HG03378 (cell line): Measurements from ENCODE around the gene GRK6.

ENCODE experiments used
- ATAC-seq: cut with Tn5 transposase; IDR thresholded peaks from one replicate; pipeline ENCODE4 v1.9.1; 2021; ENCODE audit warnings: mild to moderate bottlenecking, moderate library complexity; ENCODE audit not compliant: unreplicated experiment

The GRK6 gene

GRCh38 chr5:177468685-177469628, 42.5 kb downstream of the GRK6 start:
- ATAC-seq: no peak

GRCh38 chr5:177469750-177470525, 43.5 kb downstream of the GRK6 start:
- ATAC-seq: no peak

DNA sequence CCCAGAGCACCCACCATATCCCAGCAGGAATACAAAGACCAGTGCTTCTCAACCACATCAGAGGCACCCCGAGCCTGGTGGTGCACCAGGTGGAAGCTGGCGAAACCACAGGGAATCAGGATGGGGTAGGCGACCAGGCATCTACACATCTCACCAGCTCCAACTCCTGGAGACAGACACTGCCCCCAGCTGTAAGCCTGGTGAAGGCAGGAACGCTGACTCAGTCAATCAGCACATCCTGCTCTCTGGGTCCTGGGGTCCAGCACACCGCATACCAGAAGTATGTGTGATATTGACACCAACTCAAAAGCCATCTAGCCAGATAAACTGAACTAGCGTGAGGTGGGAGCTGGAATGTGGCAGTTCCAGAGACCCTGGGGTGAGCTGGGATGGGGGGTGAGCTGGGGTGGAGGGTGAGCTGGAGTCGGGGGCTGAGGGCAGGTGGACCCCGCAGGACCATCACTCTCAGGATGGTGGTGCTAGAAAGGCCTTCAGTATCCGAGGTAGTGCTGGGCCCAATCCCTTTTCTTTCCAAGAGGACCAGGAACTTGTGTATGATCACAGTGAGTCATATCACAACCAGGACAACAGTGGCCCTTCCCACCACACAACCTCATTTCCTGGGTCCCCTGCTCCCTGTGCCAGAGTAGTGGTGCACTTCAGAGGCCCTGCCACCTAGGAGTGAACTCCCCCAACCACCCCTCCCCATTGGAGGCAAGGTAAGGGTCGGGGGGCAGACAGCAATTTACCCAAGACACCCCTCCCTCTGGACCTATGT, 44.5 kb downstream of the GRK6 start:
- no peak for ATAC-seq

DNA sequence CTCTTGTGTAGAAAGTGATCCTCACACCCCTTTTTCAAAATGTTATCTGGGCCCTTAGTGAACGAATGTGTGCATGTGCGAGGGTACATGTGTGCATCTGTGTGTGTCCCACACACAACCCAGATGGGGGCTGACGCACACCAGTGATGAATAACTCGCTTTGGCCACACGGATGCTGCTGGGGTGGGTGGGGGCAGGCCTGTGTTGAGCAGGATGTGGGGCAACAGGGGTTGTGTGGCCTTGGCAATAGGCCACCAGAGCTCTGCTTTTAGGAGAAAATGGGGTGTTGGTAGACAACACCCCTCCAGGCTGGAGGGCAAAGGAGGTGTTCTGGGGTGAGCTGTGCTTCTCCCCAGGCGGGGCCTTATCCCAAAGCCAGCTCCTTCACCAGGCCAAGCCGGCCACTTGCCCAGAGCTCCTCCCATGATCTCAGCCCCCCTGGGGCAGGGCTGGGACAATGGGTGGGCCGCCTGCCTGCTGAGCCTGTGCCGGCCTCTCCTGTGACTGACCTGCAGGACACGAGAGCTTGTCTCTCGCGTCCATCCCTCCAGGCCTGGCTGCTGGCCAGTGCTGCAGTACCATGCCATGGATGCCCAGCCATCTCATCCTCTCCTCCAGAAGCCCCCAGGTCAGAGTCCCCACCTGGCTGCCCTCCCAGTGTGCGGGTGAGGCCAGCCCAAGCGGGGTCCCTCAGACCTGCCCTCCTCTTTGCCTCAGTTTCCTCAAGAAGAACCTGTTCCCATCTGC, 45.3 kb downstream of the GRK6 start:
- no peak for ATAC-seq

DNA sequence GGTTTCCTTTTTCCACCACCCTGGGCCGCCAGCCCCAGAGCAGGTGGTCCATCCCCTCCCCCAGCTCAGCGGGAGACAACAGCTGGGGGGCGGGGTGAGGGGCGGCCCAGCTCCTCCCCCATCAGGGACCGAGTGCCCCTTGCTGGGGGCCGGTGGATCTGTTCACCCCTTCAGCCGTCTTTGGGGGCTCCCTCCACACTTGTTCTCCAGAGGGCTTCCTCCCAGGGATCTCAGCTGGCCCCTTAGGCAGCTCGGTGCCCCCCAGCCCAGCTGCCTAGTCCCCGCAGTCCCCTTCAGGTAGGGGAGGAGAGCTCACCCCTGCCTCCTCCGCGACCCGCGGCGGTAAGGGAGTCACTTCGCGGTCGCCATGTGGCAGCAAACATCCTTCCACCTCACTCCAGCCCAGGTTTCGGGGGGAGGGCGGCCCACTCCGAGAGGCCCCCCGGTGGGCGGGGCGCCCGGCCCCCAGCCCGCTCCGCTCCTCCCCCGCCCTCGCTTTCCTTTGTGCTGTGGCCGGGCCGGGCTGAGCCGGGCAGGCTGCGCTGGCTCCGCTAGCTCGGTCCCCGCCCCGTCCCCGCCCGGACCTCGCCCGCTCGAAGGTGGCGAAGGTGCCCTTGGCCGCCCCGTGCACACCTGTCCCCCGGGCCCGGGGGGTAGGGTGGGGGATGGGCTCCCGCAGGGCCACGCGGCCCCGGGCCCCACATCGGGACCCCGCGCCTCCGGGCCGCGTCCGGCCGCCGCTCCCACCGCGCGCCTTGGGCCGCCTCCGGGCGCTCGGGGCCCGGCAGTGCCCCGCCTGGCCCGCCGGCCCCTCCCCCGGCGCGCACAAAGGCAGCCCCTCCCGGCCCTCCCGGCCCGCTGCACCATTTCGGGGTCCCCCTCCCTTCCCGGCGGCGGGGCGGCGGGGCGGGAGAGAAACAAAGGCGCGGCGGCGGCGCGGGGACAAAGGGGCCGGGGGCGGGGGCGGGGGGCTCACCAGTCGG, 46.3 kb downstream of the GRK6 start:
- ATAC-seq: no peak

DNA sequence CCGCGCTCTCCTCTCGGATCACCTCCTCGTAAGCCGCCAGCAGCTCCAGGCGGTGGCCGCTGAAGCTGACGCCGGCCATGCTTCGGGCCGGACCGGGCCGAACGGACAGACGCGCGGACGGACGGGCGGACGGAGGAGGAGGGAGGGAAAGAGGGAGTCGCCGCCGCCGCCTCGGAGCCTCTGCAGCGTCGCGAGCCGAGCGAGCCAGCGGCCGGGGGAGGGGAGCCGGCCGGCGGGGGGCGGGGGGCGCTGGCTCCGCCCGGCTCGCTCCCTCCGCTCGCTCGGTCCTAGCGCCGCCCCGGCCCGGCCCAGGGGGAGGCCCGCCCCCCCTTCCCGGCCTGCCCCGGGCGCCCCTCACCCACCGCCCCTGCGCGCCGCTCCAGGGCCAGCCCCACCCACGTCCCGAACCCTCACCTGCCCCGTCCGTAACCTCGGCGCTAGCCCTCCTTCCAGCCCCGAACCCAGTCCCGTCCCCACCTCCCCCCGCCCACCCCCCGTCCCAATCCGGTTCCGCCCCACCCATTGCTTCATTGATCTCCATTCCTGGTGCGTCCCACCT, 47.0 kb downstream of the GRK6 start, which contains the start of gene DBN1:
Gene DBN1, minus strand, starts transcription at position 192 of the 559 bp plus-strand sequence. Its CDS starts 113 bp downstream, at position 79.
- ATAC-seq: no peak

DNA sequence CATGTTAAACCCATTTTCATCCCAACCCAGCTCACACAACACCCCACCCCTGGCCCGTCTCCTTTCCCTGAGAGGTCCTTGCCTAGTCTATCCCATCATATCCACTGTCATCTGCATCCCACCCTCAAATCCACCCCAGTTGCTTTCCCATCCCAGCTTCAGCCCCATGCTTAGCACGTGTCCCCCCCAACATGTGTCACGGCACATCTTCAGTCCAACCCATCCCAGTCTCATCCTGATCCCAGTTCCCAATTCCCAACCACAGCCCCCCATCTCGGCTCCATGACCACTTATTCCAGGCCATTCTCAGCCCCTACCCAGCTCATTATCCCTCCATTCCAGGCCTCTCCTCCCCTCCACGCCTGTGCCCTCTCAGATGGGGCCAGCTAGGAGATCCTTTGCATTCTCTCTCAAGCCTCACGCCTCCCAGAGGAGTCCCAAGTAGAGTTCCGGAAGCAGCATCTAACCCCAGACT, 47.6 kb downstream of the GRK6 start:
- no peak for ATAC-seq

DNA sequence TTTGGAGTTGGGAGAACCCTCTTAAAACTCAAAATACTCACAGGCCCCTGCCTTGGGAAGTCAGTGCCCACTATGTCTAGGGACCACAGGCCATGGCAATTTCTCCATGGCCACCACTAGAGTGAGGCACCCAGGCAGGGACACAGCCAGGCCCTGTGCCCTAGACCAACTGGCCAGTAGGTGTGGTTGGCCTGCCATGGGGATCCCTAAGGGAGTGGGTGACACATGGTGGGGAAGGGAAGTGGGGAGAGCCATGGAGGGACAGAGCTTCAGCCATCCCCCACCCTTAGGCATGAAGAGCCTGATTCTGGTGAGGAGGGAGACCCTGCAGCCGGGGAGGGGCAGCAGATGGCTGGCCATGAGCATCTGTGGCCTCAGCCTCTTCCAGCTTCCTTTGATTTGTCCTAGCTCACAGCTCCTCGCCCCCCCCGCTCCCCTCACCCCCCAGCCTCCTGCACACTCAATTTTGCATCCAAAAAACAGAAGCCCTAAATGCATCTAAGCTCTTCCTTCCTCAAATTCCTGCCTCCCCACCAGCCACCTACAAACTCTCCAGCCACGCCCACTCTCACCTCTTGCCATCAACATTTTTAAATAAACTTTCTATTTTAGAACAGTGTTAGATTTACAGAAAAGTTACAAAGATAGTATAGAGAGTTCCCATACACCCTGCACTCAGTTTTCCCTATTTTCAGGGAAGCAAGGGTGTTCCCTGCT, 48.5 kb downstream of the GRK6 start:
- no peak for ATAC-seq

- no peak for ATAC-seq
Observed at GRCh38 chr5:177475563-177476427, 49.3 kb downstream of the GRK6 start.

GRCh38 chr5:177476531-177477233, 50.2 kb downstream of the GRK6 start:
- ATAC-seq: no peak

DNA sequence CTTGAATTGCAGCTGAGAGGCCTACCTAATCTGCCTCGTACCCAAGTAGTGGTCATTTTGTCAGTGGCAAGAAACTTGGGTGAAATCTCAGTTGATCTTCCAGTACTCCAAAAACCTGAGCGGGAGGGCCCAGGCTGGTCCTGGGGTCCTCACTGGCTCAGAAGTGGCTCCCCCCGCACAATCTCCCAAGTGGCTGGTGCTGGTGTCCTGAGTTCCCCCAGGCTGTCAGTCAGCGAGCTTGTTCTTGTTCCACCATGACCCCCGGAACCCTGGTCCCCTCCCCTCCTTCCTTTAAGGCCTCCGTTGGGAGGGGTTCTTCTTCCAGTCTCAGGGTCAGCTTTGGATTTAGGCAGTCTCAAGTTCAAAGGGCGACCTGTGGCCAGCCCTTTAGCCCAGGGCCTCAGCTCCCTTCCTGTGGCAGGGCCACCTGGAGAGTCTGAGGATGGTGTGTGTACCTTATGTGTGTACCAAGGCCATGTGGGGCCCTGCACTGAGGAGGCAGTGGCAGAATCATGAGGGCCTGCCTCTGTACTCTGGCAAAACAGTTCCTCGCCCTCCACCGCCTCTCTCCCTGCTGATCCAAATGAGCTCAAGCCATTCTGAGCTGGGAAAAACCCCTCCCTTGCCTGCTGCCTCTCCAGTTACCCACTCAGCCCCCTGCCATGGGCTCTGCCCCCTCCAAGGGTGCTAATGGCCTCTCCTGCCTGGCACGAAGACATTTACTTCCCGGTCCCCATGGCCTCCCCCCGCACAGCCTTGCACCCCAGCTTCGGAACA, 51.4 kb downstream of the GRK6 start:
- ATAC-seq: no peak

DNA sequence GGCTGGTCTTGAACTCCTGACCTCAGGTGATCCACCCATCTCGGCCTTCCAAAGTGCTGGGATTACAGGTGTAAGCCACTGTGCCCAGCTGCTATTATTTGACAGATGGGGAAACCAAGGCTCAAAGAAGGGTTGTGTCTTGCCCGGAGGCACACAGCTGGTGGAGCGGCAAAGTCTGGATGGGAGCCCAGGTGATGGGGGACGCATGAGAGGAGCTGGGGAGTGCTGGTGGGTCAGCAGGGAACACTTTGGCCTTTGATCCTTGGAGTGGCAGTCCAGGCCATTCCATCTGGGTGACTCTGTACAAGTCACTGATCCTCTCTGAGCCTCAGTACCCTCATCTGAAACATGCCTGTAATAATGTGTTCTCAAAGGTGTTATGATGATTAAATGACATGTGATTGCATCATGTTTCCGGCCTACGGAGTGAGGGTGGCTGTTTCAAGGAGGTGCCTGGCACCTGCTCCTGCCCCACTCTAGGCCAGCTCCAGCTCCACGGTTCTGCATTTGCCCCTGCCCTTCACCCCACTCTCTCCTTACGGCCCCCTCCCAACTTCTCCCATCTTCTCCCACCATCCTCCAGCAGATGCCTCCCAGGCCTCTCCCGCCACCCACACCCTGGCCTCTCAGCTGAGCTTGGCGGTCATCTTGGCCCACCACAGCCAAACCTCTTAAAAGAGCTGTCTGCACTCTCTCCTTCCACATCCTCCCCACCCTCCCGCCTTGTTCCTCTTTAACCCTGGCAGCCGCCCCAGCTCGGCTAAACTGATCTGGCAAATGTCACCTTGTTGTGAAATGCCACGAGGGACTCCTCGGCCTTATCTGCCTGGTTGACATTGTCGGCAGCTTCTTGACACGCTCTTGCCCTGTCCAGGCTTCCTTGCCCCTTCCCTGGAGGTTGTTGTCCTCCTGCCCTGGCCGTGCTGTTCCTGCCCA, 52.5 kb downstream of the GRK6 start:
- ATAC-seq: no peak

- no peak for ATAC-seq
Observed at GRCh38 chr5:177479774-177480173, 53.3 kb downstream of the GRK6 start.

DNA sequence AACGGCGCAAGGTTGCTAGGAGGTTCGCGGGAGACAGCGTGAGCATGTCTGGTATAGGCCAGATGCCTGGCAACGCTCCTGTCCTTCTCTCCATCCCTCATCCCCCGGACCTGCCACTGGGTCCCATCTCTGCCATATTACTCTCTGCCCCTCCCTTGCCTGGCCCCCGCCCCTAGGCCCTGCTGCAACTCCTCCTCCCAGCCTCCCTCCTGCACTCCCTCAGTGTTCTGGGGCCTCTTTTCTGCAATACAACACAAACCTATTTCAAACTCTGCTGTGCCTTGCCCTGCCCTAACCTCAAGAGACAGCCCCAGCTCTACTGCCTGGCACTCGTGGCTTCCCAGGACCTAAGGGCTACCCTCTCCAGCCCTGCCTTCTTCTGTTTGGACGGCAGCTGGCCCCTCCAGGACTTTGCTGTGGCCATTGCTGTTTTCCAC, 55.9 kb downstream of the GRK6 start:
- no peak for ATAC-seq

GRCh38 chr5:177483042-177483441, 56.6 kb downstream of the GRK6 start:
- ATAC-seq: no peak
